Right lobe of liver (tissue), 6 donors: ENCODE results near the gene PODXL. TPM values are rescaled to one million over a fixed set of nuclear protein-coding genes. Genes with fewer than 3 reads are reported as not detected.

Experiments
- ATAC-seq, 4 donors: fragments of 200-7000 bp; cut with Tn5 transposase; one replicate each; pipeline ENCODE4 v1.9.1; 2020; ENCODE audit warnings: mild to moderate bottlenecking in 4 of 4, moderate library complexity in 4 of 4
- DNase-seq, 3 donors: peaks; one replicate each; pipeline ENCODE4 v3.0.0-alpha.2; 2020
- H3K27ac ChIP-seq, 3 donors: fragments of 200-600 bp; one replicate each; pipeline ENCODE4 v1.8.0; 2022
- H3K27me3 ChIP-seq, 2 donors: fragments of 200-600 bp; one replicate each; pipeline ENCODE4 v1.8.0; 2022
- H3K36me3 ChIP-seq, 4 donors: fragments of 200-600 bp; sonication (generic) in 1 of 4; one replicate each; pipeline versions ENCODE4 v1.5.1 to v1.8.0; 2017 to 2022; ENCODE audit warnings: control low read depth in 1 of 4
- H3K4me1 ChIP-seq, 4 donors: fragments of 200-600 bp; sonication (generic) in 1 of 4; one replicate each; pipeline versions ENCODE4 v1.5.1 to v1.8.0; 2017 to 2022; ENCODE audit warnings: control low read depth in 1 of 4
- H3K4me3 ChIP-seq, 3 donors: fragments of 200-600 bp; one replicate each; pipeline ENCODE4 v1.8.0; 2022
- H3K9me3 ChIP-seq, 4 donors: fragments of 200-600 bp; sonication (generic) in 1 of 4; one replicate each; pipeline versions ENCODE4 v1.5.1 to v1.8.0; 2017 to 2022; ENCODE audit warnings: control low read depth in 1 of 4
- POLR2A ChIP-seq: fragments of 450-650 bp; IDR thresholded peaks from one replicate; pipeline ENCODE4 v1.6.1; 2017; ENCODE audit warnings: antibody characterized with exemption, mild to moderate bottlenecking
- WGBS: methylation state at CpG from one replicate; pipeline ENCODE4 v1.1.6; 2018; ENCODE audit warnings: low coverage, low lambda C conversion rate; ENCODE audit not compliant: insufficient coverage; ENCODE audit errors: missing lambda C conversion rate; 5-methylcytosine and 5-hydroxymethylcytosine counted together
- intact Hi-C, 2 donors: fragments of 100-400 bp; cut with DNase I; formaldehyde crosslinking; loops; one replicate each; pipeline versions ENCODE4 v1.11.2 to v1.14.1; 2022
- total RNA-seq, 6 experiments: library from RNA; depleted of rRNA in 2 of 6; stranded (reverse); fragments of >200 nt in 2 of 6; fragmentation: NEBNext Ultra II Directional in 3 of 6; extraction: Animal tissue kit (Norgen Biotek cat#: 25700) in 3 of 6; gene quantifications; one replicate each; pipeline versions ENCODE4 v1.1.0 to v1.2.4, GENCODE V29; 2016 to 2023
- TF ChIP-seq, protein P1 (sequence below), 4 donors: fragments of 200-600 bp in 3 of 4; fragments of 450-650 bp in 1 of 4; IDR thresholded peaks; one replicate each; pipeline versions ENCODE4 v1.5.1 to v1.8.0; 2016 to 2022; ENCODE audit warnings: antibody characterized with exemption in 4 of 4, mild to moderate bottlenecking in 2 of 4
- donor health status: DM: no; HTN: yes; CAD: no.
- donor health status: DM: no; HTN: no; CAD: no.
- donor health status: DM: no; HTN: no; CAD: no.
- donor health status: DM: no; HTN: yes; CAD: no.
- donor health status: DM: no; HTN: yes; CAD: no.

Gene PODXL
- total RNA-seq, 6 experiments from 2014 or later, result 2.1 to 11.4 (median 3.4) TPM

DNA sequence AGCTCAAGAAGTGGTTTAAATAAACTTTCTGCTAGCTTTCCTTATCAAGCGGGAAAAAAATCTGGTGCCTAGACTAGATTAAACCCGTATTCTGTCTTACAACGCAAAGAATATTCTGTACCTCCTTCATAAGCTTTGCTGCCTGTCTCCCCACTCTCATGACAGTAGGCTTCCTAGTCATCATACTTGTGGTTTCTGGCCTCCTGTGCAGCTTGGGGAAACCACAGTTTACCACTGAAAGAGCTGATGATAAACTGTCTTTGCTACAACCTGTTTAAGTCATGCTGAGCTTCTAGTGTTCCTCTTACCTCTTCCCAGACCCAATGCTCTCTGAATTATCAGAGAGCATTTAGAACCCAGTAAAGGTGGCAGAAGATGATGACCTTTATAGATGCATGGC, 55.0 kb downstream of the PODXL start:
- Histone ChIP-seq H3K9me3 (no peaks in the 10 kb centered on the region), H3K27ac (no peak overlapping the region), H3K4me1 (peaks cover 0 to 41% (median 17%) of the 10 kb centered on the region in 4 donors), H3K4me3 (no peak overlapping the region), H3K27me3 (no peaks in the 10 kb centered on the region), H3K36me3 (no peaks in the 10 kb centered on the region)
- DNase-seq (no peak), ATAC-seq (no peak)
- intact Hi-C loops, result no loop called here
- TF ChIP-seq POLR2A, result no peak
- TF ChIP-seq, protein P1, sequence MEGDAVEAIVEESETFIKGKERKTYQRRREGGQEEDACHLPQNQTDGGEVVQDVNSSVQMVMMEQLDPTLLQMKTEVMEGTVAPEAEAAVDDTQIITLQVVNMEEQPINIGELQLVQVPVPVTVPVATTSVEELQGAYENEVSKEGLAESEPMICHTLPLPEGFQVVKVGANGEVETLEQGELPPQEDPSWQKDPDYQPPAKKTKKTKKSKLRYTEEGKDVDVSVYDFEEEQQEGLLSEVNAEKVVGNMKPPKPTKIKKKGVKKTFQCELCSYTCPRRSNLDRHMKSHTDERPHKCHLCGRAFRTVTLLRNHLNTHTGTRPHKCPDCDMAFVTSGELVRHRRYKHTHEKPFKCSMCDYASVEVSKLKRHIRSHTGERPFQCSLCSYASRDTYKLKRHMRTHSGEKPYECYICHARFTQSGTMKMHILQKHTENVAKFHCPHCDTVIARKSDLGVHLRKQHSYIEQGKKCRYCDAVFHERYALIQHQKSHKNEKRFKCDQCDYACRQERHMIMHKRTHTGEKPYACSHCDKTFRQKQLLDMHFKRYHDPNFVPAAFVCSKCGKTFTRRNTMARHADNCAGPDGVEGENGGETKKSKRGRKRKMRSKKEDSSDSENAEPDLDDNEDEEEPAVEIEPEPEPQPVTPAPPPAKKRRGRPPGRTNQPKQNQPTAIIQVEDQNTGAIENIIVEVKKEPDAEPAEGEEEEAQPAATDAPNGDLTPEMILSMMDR (IDR thresholded peaks at IDR 0.05), result no peak
- 80% methylated on average over 3 of the region's 3 CpGs for WGBS

DNA sequence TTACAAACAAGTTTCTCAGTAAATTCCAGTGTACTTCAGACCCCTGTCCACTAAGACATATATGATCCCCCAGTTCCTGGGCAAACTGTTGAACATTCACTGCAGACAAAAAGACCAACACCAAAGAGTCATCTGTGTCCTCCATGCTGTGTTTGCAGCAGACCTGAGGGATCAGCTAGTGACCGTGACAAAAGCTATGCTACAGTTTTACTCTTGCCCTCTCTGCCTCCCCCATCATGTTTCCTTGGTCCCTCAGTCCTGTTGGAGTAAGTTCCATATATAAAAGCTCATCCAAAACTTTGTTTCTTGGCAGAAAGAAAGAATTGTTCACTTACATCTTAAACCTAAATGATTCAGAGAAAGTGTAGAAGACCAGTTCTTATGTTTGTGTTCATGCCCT, 56.1 kb downstream of the PODXL start:
- no peak for TF ChIP-seq POLR2A
- TF ChIP-seq, protein P1 (IDR thresholded peaks at IDR 0.05), result no peak
- DNase-seq, result no peak
- no peaks in the 10 kb centered on the region for H3K27me3 ChIP-seq
- 100% methylated on average over 1 of the region's 1 CpG for WGBS
- H3K27ac ChIP-seq, result no peak overlapping the region
- H3K36me3 ChIP-seq, result no peaks in the 10 kb centered on the region
- no peak overlapping the region for H3K4me3 ChIP-seq
- H3K4me1 ChIP-seq, result peaks cover 0 to 41% (median 17%) of the 10 kb centered on the region in 4 donors
- intact Hi-C loops, result no loop called here
- ATAC-seq, result no peak
- no peaks in the 10 kb centered on the region for H3K9me3 ChIP-seq

DNA sequence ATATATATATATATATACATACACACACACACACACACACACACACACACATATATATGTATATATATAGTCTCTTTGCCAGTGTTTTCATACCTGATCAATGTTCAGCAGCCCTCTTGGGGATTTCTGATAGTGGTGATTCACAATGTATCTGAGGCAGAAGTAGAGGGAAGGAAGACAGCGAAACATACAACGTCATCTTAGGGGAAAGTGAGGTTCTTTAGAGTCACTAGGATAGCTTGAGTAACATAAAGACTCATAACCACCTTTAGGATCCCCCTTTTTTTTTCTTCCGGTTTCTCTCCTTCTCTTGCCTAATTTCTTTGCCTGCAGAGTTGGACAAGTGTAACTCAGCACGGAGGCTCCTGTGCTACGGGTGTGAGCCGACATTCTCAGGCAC, 56.6 kb downstream of the PODXL start:
- DNase-seq (no peak), ATAC-seq (no peak)
- H3K36me3 ChIP-seq, result no peaks in the 10 kb centered on the region
- TF ChIP-seq, protein P1 (IDR thresholded peaks at IDR 0.05), result no peak
- TF ChIP-seq POLR2A, result no peak
- H3K27ac ChIP-seq, result no peak overlapping the region
- intact Hi-C loops, result no loop called here
- 100% methylated on average over 6 of the region's 6 CpGs for WGBS
- H3K4me3 ChIP-seq, result no peak overlapping the region
- H3K4me1 ChIP-seq, result peaks cover 0 to 41% (median 17%) of the 10 kb centered on the region in 4 donors
- H3K9me3 ChIP-seq, result no peaks in the 10 kb centered on the region
- no peaks in the 10 kb centered on the region for H3K27me3 ChIP-seq

DNA sequence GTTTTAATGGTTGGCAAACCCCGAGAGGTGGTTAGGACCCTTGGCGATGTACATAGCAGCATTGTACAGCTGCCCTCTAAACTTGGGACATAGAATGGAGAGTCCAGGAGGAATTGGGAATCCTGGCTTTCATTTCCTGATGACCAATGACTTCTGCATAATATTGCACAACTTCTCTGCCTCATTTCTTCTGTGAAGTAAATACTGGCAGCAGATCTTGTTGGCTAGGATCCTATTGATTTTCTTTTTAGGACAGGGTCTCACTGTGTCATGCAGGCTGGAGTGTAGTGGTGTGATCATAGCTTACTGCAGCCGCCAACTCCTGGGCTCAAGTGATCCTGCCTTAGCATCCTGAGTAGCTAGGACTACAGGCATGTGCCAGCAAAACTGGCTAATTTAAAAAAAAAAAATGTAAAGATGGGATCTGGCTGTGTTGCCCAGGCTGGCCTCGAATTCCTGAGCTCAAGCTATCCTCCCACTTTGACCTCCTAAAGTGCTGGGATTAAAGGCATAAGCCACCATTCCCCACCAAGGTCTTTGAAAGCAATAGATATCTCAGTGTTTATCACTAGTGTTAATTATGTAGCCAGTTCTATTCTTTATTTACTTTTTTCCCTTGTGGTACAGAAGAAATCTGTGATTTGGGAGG, 58.1 kb downstream of the PODXL start:
- DNase-seq (no peak), ATAC-seq (peak; percentile 74 to 78 (median 76))
- H3K27me3 ChIP-seq, result no peaks in the 10 kb centered on the region
- peak overlapping the region in 1 of 3 donors; percentile 6 for H3K4me3 ChIP-seq
- TF ChIP-seq, protein P1 (IDR thresholded peaks at IDR 0.05), result no peak
- TF ChIP-seq POLR2A, result no peak
- H3K9me3 ChIP-seq, result no peaks in the 10 kb centered on the region
- 32% methylated on average over 3 of the region's 4 CpGs for WGBS
- no peaks in the 10 kb centered on the region for H3K36me3 ChIP-seq
- peaks cover 0 to 37% (median 13%) of the 10 kb centered on the region in 4 donors for H3K4me1 ChIP-seq
- H3K27ac ChIP-seq, result peak overlapping the region in 2 of 3 donors; percentile 76 to 79
- intact Hi-C loops, result no loop called here
